ENCODE data around the gene SLC39A3. TPM values are rescaled to one million over a fixed set of nuclear protein-coding genes. Genes with fewer than 3 reads are reported as not detected.

Gene SLC39A3
- total RNA-seq, 1 donor from 2014 or later: 20.4 TPM

DNA sequence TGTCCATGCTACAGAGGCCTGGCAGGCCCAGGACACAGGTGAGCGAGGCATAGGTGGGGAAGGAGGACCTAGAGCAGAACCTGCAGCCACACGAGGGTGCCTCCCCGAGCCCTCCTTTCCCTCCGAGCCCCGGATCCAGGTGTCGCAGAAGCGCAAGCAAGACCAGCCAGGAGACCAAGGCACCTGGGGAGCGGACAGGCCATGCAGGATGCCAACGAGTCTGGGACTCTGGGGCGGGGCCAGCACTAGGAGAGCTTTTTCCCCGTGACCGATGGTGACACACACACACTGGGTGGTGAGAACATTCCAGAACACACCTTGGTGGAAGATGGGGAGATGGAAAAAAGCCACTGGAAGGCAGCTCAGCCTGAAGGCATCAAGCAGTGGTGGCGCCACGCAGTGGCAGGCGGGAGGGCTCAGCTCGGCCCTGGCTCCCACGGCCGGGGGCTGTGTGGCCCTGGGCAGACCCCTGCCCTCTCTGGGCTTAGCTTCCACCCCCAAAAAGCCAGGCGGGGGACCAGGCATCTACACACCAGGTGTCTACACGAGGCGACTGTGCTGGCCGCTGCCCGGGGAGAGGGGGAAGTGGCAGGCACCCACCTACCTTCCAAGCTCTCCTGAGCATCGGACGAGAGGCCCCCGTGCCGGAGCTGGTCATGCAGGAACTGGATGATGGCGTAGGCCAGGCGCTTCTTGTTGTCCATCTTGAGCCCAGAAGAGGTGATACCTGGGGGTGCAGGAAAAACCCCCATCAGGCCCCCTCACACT, 28.7 kb upstream of the SLC39A3 start:
- DNase-seq: no peak

DNA sequence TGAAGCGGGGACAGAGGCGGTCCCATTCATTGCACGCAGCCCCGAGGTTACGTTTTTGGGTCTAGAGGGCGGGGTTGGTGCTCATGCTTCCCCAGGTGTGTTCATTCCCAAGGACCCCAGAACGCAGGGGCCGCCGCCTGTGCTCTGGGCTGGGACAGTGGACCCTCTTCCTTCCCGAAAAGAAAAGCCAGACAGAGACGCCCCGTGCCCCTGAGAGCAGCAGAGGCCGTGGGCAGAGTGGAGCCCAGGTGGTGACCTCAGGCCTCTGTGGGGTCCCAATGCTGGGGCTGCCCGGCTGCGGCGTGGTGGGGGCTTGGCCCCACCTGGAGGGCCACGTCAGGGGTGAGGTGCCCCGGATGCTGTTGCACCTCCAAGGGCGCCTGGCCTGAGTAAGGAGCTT, 27.9 kb upstream of the SLC39A3 start:
- DNase-seq: no peak

DNA sequence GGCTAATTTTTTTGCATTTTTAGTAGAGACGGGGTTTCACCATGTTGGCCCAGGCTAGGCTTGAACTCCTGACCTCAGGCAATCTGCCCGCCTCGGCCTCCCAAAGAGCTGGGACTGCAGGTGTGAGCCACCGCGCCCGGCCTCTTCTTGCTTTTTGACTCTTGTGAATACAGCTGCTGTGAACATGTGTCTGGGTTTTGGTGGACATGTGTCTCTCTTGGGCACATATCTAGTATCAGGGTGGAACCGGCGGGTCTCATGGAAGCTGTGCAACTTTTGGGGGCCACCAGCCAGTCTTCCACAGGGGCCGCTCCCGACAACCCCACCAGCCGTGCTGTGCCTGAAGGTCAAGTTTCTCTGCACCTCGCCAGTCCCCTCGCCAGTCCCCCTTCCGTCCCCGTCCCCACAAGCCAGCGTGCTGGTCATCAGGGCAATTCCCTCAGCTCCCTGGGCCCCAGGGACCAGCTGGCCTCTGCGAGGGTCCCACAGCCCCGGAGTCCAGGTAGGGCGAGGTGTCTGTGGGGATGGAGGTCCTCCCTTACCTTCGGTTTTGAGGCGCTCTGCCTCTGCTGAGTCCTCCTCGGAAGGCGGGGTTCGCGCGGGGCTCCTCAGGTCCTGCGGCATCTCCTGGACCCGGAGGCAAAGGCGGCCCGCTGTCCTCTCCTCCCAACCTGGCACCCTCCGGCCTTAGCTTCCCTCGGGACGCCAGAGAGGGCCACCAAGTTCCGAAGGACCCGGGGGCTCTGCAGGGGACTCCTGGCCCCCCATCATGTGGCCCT, 27.0 kb upstream of the SLC39A3 start:
- no peak for DNase-seq

DNA sequence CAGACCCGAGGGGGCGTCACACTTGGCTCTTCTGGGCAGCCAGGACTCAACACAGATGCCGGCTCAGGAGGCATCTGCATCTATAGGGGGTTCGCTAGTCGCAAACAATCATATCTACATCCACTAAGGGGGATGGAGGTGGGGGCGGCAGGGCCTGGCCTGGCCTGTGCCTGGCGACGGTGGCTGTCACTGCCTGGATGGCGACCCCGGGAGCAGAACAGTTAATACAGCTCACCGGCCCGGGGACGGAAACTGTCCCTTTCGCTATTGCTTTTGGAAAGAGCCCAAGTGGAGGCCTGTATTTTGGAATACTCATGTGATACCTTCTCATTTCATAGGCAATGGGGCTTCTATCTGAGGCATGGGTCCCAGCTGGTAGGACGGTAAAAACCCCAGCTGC, 25.6 kb upstream of the SLC39A3 start:
- DNase-seq: no peak

DNA sequence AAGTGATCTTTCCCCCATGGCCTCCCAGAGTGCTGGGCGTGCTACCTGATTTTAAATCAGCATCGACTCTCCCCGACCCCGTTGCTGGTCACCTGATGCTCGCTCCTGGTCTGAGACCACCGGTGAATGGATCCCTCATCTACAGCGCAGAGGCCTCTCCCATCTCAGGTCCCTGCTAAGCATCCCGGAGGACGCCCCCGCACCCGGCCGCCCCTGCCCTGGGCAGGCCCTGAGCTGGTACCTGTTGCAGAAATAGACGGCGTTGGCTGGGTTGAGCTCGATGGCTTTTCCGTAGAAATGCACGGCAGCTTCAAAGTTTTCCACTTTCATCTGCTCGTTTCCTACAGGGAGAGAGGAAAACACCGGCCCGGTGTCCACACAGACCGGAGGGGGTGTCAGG, 25.1 kb upstream of the SLC39A3 start:
- DNase-seq: no peak

DNA sequence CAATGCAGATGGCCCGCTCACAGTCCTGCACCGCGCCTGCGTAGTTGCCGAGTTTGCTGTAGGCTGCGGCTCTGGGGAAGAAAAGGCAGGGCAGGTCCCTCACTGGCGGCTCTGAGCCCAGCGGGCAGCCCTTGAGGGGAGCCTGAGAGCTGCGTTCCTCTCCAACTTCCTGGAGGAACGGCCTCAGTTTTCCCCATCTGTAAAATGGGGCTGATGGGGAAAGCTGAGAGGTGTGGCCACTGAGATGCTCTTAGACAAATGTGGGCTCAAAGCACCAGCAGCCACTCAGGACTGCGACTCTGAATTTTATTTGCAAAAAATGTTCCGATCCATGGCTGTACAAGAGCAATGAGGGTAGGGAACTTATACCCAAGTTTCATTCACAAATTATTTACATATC, 23.9 kb upstream of the SLC39A3 start:
- no peak for DNase-seq

DNA sequence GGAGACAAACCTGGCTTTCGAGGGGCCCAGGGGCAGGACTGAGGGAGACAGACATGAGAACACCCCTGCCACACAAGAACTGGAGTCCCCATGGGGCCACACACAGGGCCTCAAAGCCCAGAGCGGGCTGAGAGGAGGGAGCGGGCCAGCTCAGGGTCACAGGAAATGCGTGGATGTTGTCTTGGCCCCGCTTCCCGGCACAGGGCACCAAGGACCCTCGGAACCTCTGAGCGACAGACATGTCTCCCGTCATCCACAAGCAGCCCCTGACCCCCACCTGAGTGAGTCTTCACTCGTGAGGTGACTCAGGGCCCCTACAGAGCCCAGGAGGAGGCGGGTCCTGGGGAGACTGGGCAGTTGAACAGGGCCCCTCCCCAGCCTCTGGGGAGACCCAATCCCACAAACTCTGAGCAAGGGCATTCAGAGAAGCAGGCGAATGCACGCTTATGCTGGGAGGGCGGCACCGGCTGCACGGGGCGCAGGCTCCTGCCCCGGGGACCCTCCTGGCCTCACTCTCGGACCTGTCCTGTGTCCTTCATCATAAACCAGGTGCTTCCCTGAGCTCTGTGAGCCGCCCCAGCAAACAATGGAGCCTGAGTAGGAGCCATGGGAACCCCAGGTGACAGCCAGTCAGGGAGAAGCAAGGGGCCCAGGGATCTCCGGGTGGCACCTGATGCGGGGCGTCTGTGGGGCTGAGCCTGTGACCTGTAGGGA, 23.1 kb upstream of the SLC39A3 start:
- DNase-seq: no peak

DNA sequence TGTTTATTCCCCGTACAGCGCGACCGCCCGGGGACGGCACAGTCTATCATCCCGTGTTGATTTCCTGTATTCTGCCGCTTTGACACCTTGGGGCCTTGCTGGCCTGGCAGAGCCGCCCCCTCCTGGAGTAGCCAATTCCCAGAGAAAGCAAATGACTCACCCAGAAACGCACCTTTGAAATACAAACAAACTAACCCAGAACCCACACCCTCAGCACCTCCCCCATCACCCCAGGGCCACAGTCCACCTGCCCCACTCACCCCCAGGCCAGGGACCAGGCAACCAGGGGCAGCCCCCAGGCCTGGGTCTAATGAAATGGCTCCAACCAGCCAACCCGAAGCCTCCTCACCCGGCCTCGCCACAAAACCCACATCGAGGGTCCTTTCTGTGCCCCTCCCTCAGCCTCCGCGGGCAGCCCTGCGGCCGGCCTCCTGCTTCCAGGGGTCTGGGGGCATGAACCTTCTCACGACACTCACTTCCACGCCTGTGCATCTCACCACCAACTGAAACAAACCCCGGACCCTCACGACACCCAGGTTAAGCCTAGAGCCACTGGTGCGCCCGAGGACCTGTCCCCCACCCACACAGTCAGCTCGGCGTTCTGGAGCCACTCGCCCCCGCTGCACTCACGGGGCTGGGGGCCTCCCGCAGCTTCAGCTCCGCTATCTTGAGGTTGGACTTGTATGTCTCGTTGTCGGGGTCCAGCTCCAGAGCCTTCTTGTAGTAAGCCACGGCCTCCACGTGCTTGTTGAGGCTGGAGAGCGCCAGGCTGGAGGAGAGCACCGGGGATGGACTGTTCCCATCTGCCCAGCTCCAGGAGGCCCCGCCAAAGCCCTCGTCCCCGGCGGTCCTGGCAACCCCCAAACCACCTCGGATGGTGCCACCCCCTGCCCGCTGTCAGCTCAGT, 22.3 kb upstream of the SLC39A3 start:
- DNase-seq: no peak

DNA sequence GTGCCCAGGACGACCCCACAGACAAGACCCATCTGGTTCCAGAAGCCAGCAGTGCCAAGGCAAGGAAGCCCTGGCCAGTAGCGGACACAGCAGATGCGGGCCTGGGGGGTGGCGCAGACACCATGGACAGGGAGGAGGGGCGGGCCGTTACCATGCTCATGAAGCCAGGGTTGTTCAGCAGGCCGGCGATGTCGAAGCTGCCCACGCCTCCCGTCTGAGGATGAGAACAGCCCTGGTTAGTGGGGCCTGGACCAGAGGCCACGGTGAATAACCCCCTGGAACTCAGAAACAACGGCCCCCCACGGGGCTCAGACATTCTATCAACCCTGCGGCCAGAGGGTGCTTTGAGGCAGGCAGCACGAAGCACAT, 21.5 kb upstream of the SLC39A3 start:
- DNase-seq: no peak

DNA sequence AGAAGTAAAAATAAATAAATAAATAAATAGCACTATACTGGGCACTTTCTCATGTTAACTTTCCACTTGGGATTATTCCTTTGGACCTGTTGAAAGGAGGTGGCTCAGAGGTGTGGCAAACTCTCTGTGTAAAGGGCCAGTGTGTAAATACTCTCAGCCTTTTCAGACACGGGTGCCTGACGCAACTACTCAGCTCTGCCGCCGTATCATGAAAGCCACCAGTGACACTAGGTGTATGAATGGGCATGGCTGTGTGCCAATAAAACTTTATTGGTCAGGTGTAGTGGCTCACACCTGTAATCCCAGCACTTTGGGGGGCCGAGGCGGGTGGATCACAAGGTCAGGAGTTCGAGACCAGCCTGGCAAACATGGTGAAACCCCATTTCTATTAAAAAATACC, 20.1 kb upstream of the SLC39A3 start:
- DNase-seq: no peak

DNA sequence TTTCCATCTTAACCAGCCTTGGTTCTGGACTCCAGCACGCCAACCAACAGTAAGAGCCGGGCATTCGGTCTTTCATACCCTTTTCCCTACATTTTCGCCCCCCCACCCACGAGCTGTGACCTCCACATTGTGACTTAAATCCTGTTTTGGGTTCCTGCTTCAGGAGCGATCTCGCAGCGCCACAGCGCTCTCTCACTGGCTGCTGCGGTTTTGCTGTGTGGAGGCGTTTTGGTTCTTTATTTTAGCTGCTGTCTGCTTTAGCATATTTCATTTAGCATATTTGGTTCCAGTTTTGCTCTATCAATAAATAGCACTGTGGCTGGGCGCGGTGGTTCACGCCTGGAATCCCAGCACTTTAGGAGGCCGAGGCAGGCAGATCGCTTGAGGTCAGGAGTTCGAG, 19.5 kb upstream of the SLC39A3 start:
- DNase-seq: no peak

DNA sequence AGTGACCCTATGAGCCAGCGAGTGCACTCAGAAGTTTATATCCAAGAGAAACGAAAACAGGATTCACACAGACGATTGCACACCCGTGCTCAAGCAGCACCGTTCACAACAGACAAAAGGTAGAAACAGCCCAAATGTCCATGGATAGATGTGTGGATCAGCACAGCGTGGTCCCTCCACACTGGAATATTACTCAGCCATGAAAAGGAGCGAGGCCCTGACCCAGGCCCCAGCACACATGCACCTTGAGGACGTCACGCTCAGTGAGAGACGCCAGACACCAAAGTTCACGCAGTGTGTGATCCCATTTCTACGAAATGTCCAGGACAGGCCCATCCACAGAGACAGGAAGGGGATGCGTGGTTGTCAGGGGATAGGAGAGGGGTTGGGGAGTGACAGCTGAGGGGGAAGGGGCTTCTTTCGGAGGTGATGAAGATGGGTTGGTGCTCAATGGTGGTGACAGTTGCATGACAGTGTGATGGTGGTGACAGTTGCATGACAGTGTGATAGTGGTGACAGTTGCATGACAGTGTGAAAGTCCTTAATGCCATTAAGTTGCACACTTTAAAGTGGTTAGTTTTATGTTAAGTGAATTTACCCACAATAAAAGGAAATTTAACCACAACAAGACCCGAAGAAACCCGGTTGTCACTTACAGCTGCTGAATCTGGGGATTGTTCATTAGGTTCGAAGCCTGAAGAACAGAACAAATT, 18.9 kb upstream of the SLC39A3 start:
- DNase-seq: no peak

DNA sequence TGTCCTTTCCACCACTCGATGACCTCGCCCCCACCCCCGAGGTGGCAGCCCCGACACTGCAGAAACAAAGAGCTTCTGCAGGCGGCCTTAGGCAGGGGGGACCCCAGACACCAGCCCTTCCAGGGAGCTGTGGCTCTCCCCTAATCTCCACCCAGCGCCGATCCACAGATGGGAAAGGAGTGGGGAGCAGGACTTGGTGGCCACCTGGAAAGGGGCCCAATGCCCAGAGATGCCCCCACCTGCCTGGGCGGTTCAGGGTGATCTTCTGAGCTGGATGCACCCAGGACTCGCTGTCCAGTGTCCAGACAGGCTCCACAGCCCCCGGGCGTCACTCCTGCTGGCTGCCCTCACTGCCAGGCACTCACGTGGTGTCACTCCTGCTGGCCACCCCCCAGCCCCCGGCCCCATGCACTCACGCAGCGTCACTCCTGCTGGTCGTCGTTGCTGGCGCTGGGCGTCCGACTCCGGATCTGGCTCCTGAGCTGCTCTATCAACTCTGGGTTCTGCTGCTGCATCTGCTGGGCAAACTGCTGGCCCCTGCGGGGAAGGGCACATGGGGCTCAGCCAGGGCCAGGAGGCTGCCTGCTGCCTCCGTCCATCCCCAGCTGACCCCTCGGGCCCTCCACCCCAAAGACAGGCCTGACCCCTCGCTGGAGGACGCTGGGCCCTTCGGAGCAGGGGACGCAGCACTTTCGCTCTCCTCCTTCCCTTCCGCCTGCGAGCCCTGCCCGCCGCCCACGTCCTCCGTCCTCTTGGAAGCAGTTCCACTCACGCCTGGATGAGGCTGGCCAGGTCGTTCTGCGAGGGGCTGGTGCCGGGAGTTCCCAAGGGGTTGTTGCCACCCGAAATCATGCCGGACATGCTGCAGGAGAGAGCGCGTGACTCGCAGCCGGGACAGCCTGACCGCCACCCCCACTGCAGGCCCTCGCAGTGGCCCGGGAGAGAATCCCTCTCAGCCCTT, 17.4 kb upstream of the SLC39A3 start:
- DNase-seq: no peak

DNA sequence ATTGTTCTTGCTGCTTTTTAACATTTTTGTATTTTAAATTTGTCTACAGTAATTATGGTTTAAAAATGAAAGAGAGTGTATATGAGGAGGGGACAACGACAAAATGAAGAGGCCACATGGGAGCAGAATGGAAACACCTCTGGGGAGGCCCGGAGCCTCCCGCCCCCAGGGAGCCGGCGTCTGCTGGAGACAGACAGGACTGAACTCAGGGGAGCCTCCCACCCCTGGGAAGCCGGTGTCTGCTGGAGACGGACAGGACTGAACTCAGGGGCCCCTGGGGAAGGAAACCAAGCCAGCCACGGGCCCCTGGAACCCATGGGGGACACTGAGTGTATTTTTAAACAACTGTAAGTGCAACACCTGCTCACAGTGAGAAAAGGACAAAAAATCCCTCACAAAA, 16.7 kb upstream of the SLC39A3 start:
- no peak for DNase-seq

DNA sequence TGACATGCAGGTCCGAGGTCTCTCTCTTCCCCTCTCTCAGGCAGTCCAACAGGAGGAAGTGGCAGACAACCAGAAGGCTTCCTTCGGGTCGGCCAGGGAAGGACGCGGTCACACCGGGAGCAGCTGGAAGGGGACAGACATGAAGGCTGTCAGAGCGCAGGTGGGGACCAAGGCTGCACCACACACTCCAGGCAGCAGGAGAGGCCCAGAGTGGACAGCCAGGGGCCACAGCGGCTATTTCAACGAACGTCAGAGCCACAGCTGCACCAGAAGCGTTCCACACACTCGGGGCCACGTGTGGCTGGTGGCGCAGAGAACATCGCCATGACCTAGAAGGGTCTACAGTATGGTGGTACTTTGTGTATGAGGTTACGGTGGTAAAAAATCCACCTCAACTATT, 16.0 kb upstream of the SLC39A3 start:
- DNase-seq: no peak

DNA sequence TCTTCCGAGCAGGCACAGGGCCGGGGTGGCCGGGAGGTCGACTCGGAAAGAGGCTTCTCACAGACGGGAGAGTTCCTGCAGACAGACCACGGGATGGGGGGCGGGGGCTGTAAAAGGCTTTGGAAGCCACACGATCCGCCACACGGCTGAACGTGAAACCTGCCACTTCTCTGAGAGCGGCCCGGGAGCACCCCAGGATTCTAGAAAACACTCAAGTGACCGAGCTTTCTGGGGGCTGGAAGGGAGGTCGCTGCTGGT, 15.6 kb upstream of the SLC39A3 start:
- DNase-seq: no peak

DNA sequence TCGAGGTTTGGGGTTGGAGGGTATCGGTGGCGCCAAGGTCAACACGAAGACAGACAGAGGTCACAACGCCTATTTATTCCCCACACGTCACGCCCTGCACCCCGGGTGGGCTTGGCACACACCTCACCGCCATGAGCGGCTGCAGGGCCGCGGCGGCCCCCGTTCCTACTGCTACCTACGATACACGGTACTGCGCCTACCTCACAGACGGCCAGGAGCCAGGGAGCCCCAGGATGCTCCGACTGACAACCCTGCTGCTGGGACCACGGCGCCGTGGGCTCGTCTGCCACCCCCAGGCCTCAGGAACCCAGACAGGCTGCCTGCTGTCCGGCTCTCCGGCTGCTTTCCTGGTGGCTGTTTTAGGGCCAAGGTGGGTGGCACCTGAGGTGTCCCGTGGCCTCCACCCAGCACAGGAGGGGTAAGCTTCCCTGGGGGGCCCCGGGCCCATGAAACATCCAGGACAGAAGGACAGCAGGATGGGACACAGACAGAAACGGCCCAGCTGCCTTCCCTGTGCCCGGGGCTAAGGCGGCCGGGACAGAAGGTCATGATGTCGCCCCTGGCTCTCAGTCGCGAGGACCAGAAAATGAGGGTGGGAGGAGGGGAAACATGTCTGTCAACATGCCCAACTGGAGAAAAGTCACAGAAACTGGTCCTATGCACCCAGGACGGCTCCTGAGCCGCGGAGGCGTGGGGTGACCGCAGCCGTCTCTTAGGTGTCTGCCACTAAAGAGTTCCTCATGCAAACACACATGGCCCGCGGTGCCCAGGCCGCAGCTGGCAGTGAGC, 15.0 kb upstream of the SLC39A3 start:
- DNase-seq: no peak

DNA sequence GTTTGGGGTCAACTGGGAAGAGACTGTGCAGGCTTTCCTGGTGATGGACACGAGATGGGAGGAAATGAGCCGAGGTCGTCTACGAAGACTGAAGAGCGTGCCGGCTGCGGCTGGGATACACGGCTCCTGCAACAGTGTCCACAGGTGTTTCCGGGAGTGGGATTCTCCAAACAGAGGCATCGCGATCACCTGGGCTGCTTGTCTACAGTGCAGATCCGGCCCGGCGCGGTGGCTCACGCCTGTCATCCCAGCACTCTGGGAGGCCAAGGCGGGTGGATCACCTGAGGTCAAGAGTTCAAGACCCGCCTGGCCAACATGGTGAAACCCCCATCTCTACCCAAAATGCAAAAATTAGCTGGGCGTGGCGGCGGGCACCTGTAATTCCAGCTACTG, 11.6 kb upstream of the SLC39A3 start:
- no peak for DNase-seq

DNA sequence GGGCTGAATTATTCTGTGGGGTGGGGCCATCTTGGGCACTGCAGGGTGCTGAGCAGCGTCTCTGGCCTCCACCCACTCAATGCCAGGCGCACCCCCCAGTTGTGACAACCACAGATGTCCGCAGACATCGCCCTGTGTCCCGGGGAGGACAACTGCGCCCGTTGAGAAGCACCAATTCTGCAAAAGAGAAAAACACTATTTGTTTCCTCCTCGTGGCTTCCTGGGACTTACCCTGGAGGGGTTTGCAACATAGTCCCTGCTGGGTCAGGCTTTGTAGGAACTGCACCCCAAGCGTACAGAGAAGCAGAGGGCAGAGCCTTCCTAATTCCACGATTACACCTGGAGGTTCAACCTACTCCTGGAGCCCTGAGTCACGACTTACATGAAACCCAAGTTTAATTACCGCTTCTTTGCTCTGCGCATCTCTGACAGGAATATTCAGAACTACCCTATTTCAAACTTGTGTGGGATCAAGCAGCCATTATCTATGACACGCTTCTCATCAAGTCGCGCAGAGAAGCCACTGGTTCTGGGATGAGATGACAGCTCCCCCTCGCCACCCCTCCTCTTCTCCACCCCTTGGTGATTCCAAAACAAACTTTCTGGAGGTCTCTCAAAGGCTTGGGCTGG, 11.1 kb upstream of the SLC39A3 start:
- no peak for DNase-seq
